Measurements from ENCODE around the gene PEDS1.
"Not testable (repeated sequence)": the region's sequence is repeated elsewhere in the genome, so short reads cannot be mapped to it uniquely, and the experiment has no call there.

PEDS1 gene

GRCh38 chr20:50190251-50191064 lies 36.9 kb upstream of the PEDS1 start, which contains the start of gene CEBPB:
Gene CEBPB, plus strand, starts transcription at chr20:50190830. Its CDS starts 204 bp downstream, at chr20:50191034.
- peak; percentile 69 for DNase-seq (ENCODE audit: low spot score)

- DNase-seq (ENCODE audit: low spot score), result no peak
Measured at GRCh38 chr20:50189681-50190250, 36.2 kb upstream of the PEDS1 start.

DNA sequence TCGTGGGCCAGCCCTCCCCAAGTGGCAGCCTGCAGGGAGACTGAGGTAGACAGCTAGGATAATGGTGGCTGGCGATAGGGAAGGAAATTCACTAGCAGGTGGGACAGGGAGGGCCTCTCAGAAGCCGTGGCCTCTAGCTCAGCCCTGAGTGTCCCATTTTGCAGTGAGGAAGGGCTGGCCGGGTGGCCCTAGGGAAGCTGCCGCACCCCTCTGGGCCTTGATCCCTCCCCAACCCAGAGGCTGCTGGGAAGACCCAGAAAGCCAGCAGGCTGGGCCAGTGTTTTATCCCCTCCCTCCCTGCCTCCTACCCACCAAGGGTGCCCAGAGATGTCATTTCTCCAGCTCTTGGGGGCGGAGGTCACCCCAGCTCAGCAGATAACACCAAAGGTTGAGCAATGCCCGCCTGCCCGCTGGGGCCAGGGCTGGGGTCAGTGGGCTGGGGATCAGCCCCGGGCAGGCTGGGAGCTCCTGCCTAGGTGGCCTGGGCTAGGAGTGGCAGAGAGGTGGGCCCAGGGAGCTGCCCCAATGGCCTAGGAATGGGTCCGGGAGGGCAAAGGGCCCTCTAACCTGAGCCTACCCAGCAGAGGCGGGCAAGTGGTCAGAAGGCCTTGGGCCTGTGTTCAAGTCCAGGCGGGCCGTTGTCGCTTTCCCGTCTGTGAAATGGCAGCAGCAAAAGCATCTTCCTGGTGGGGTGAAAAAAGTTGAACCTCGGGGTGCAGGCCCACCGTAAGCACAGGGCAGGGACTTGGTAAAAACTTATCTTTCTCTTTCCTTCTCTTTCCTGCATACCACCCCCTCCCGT lies 35.6 kb upstream of the PEDS1 start:
- DNase-seq (ENCODE audit: low spot score), result no peak

GRCh38 chr20:50188287-50188688 lies 34.8 kb upstream of the PEDS1 start:
- DNase-seq (ENCODE audit: low spot score), result no peak

DNA sequence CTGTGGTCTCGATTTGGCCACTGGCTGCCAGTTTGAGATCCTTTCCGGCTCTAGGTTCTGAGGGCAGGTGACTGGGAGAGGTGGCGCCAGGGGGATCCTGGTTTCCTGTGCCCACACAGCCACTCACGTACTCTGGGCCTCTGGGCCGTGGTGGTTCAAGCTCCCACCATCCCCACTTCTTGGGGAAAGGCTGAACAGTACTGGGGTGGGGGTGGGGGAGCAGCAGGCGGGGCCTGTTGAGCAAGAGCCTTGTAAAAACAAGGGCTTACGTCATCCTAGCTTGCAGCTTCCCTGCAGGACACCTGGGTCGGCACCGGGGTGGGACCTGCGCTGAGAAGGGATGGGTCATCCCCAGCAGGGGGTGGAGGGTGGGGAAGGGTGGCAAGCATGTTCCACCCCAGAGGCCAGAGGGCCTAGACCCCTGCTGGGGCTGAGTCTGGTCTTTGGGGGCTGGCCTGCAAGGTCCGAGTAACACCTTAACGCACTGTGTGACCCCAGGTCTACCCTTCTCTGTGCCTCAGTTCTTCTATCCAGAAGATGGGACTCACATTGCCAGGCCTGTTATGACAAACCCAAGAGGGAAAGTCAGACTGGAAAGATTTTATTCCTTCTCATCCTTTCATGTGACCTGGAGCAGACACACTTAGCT lies 34.0 kb upstream of the PEDS1 start:
- DNase-seq (ENCODE audit: low spot score), result no peak

GRCh38 chr20:50186987-50187402 lies 33.5 kb upstream of the PEDS1 start:
- DNase-seq (ENCODE audit: low spot score), result no peak

DNA sequence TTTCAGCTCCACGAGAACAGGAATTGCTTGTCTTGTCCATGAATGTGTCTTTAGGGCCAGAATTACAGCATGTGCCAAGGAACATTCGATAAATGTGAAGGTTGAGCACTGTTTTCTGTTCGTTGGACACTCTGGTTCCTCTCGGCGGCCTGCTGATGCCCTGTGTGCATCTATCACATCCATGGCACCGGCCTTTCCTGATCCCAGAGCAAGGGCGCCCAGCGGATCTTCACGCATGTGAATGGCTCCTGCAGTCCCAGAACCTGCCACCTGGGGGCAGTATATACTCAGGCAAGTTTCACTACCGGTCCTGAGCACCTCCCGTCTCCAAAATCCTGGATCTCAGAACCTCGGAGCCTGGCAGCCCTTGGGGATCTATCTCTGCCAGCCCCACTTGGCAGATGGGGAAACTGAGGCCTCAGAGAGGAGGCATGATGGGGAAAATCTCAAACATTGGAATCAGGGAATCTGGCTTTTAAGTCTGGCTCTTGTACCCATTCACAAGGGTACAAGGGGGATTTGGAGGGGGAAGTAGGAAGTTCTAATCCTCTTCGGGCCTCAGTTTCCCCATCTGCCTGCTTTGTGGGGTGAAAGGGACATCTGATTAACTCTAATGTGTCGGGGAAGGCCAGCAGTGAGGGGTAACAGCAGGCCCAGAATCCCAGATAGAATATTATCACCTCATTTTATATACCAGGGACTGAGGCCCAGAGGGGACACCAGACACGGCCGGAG lies 32.8 kb upstream of the PEDS1 start:
- peak; percentile 75 for DNase-seq (ENCODE audit: low spot score)

- no peak for DNase-seq (ENCODE audit: low spot score)
Measured at GRCh38 chr20:50185426-50185825, 31.9 kb upstream of the PEDS1 start.

DNA sequence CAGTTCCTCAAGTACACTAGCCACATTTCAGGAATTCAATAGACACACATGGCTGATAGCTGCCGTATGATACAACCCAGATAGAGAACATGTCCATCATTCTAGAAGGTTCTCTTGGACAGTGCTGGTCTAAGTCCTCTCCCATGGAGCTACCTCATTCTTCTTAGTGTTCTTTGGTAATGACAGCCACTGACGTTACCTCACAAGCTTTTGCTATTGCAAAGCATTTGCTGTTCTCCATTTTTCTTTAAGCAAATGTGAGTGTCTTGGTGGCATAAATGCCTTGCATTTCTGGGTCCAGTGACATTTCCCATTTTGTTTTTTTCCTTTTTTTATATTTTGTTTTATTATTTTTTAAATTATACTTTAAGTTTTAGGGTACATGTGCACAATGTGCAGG lies 28.8 kb upstream of the PEDS1 start:
- no peak for DNase-seq (ENCODE audit: low spot score)

- no peak for DNase-seq (ENCODE audit: low spot score)
Measured at GRCh38 chr20:50181344-50181743, 27.8 kb upstream of the PEDS1 start.

DNA sequence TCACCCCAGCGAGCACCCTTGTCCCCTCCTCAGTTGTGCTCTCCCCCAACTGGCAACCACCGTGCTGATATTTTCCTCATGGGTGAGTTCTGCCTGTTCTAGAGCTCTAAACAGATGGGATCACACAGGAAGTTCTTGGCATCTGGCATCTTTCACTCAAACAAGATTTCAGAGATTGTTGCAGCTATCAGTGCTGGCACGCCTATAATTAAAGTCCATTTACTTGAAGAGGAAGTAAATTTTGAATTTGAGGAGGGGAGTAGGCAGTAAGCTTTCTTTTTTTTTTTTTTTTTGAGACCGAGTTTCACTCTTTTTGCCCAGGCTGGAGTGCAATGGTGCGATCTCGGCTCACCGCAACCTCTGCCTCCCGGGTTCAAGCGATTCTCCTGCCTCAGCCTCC lies 25.1 kb upstream of the PEDS1 start:
- DNase-seq (ENCODE audit: low spot score), result not testable (repeated sequence)

- no peak for DNase-seq (ENCODE audit: low spot score)
Measured at GRCh38 chr20:50175938-50176933, 22.7 kb upstream of the PEDS1 start.

DNA sequence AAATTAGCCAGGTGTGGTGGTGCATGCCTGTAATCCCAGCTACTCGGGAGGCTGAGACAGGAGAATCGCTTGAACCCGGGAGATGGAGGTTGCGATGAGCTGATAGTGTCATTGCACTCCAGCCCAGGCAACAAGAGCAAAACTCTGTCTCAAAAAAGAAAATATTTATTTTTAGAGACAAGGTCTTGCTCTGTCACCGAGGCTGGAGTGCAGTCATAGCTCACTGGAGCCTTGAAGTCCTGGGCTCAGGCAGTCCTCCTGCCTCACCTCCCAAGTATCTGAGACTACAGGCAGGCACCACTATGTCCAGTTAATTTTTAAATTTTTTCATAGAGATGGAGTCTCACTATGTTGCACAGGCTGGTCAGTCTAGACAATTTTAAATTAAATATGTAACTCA lies 20.9 kb upstream of the PEDS1 start:
- no peak for DNase-seq (ENCODE audit: low spot score)

- no peak for DNase-seq (ENCODE audit: low spot score)
Measured at GRCh38 chr20:50172347-50173013, 19.0 kb upstream of the PEDS1 start.

- no peak for DNase-seq (ENCODE audit: low spot score)
Measured at GRCh38 chr20:50170549-50171220, 17.2 kb upstream of the PEDS1 start.

GRCh38 chr20:50169329-50169823 lies 15.9 kb upstream of the PEDS1 start:
- DNase-seq (ENCODE audit: low spot score), result peak; percentile 75

DNA sequence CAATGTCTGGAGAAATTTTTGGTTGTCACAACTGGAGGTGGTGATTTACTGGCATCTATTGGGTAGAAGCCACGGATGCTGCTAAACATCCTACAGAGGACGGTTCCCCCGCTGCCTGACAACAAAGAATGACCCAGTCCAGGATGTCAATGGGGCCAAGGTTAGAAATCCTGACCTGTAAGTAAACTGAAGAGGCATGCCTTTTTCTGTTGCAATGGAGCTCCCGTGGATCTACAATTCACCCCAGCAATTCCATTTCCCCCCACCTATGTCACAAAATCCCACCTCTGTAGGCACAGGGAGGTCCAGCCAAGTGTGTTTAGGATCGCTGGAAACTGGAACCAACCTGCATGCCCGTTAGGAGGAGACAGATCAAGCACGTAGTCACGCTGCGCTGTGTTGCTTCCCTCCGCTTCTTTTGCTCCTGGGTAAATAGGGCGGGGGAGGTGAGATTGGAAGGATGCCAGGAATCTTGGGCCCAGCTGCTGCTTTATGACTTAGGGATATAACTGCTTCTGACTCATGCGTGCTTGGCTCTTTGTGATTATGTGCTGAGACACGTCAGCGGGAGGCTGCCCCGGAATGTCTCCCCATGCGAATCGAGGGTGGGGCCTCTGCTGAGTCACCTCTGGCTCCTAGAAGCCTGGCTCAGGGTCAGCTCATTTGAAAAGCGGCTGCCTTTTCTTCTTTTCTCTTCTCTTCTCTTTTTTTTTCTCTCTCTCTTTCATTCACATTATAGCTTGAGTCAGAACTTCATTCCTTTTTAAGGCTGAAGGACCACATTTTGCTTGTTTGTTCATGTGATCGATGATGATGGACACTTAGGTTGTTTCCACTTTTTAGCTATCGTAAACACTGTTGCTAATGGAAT lies 12.4 kb upstream of the PEDS1 start:
- peak; percentile 79 for DNase-seq (ENCODE audit: low spot score)

Data from globus pallidus (tissue), 1 donor.